K562 (cell line): ENCODE data around the gene FBRS. TPM values are rescaled to one million over a fixed set of nuclear protein-coding genes. Genes with fewer than 3 reads are reported as not detected.

Source experiments
- CBX2 ChIP-seq: fragments of 200-600 bp; sonication (generic); IDR thresholded peaks from one replicate; pipeline ENCODE4 v1.6.1; 2012; ENCODE audit warnings: mild to moderate bottlenecking, low read length, inconsistent platforms; ENCODE audit not compliant: insufficient read depth, poor library complexity, severe bottlenecking
- HIVEP1 ChIP-seq: fragments of 250-450 bp; sonication (Bioruptor Pico); IDR thresholded peaks from 2 replicates; pipeline ENCODE4 v1.4.0; 2020; ENCODE audit warnings: mild to moderate bottlenecking
- KLF10 ChIP-seq: fragments of 250-450 bp; sonication (Bioruptor Pico); IDR thresholded peaks from 2 replicates; pipeline ENCODE4 v1.6.1; 2021; ENCODE audit warnings: matching md5 sums
- OTX1 ChIP-seq: fragments of 450-650 bp; formaldehyde crosslinking; IDR thresholded peaks from 2 replicates; pipeline ENCODE4 v1.4.0; 2022; ENCODE audit warnings: mild to moderate bottlenecking
- POLR2A ChIP-seq: fragments of 450-650 bp; conservative IDR thresholded peaks from 2 replicates; pipeline ENCODE4 v1.6.1; 2016
- POLR3G ChIP-seq: IDR thresholded peaks from 2 replicates; pipeline ENCODE4 v1.6.1; 2011; ENCODE audit not compliant: insufficient read length, insufficient replicate concordance; ENCODE audit errors: extremely low read depth
- RNF2 ChIP-seq: sonication (generic); IDR thresholded peaks from 2 replicates; pipeline ENCODE4 v1.6.1; 2016
- SMAD1 ChIP-seq: fragments of 150-350 bp; IDR thresholded peaks from 2 replicates; pipeline ENCODE4 v1.6.1; 2014; ENCODE audit warnings: low read length, low read depth; ENCODE audit not compliant: partially characterized antibody
- ZNF407 ChIP-seq: fragments of 450-650 bp; IDR thresholded peaks from 2 replicates; pipeline ENCODE4 v1.6.1; 2016; ENCODE audit warnings: low read depth
- ZNF707 ChIP-seq: fragments of 250-450 bp; sonication (Bioruptor Pico); conservative IDR thresholded peaks from 2 replicates; pipeline ENCODE4 v1.8.0; 2022; ENCODE audit warnings: inconsistent platforms, mild to moderate bottlenecking, moderate library complexity
- polyA plus RNA-seq, 8 experiments: library from polyadenylated mRNA; depleted of rRNA in 4 of 8; stranded (reverse) in 5 of 8; unstranded in 3 of 8; fragments of >200 nt; fragmentation: Nextera tagmentation in 2 of 8; fragmentation: Illumina TruSeq in 1 of 8; extraction: Ambion mirVana in 2 of 8; extraction: Trizol in 1 of 8; gene quantifications; 2 replicates each; pipeline versions ENCODE4 v1.2.1 to v1.2.3, GENCODE V29; 2011 to 2014; ENCODE audit warnings: inconsistent platforms in 1 of 8, missing spikeins in 1 of 8
- total RNA-seq, 7 experiments: library from RNA; depleted of rRNA in 6 of 7; stranded (reverse); fragments of >200 nt in 6 of 7; fragmentation: Illumina TruSeq in 2 of 7; extraction: Trizol in 2 of 7; gene quantifications; 2 replicates each; pipeline versions ENCODE4 v1.2.1 to v1.2.3, GENCODE V29; 2011 to 2021; ENCODE audit warnings: low replicate concordance in 1 of 7
- TF ChIP-seq, protein P1 (sequence below), 2 experiments: IDR thresholded peaks in 1 of 2; conservative IDR thresholded peaks in 1 of 2; 2 replicates each; pipeline ENCODE4 v1.6.1; 2016; ENCODE audit warnings: low read depth in 2 of 2, mild to moderate bottlenecking in 1 of 2, missing compliant biosample characterization in 1 of 2, missing genetic modification characterization in 1 of 2, moderate library complexity in 1 of 2
- TF ChIP-seq, protein P2 (sequence below): sonication (generic); formaldehyde crosslinking; IDR thresholded peaks from 2 replicates; pipeline ENCODE4 v1.8.0; 2022; ENCODE audit warnings: mild to moderate bottlenecking, missing genetic modification reagents

FBRS gene
- total and polyA plus RNA-seq, 9 of the 15 experiments (the other 6 are each of a cell fraction or from before 2014, with no cell fraction given), result 0.32 to 59.5 (median 13.1) TPM

DNA sequence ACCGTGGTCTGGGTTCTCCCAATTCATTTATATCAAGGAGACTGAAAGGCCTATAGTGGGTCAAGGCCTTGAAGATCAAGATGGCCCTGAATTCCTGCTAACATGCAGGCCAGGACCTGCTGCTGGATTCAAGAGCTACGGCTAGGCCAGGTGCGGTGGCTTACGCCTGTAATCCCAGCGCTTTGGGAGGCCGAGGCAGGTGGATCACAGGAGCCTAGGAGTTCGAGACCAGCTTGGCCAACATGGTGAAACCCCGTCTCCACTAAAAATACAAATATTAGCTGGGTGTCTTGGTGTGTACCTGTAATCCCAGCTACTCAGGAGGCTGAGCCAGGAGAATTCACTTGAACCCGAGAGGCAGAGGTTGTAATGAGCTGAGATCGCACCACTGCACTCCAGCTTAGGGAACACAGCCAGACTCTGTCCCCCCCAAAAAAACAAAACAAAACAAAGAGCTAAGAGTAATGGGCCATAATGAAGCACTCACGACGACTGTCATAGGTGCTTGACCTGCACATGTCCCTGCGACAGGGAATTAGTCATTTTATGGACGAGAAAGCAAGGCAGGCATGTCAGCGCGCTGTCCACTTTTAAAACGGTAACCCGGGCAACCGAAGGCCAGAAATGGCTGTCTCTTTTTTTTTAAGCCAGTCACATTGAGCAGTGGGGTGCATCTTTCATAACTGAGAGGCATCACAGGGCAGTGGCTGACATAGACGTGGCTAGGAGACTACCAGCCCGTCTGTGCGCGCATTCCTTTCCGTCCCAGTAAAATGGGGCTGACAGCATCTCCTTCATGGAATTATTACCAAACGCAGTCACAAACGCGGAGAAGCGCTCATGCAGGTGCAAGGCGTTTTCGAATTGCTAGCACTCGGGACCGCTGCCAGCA is 1.0 kb upstream of the FBRS start (continued):
- no peak for TF ChIP-seq ZNF407
- TF ChIP-seq, protein P1, sequence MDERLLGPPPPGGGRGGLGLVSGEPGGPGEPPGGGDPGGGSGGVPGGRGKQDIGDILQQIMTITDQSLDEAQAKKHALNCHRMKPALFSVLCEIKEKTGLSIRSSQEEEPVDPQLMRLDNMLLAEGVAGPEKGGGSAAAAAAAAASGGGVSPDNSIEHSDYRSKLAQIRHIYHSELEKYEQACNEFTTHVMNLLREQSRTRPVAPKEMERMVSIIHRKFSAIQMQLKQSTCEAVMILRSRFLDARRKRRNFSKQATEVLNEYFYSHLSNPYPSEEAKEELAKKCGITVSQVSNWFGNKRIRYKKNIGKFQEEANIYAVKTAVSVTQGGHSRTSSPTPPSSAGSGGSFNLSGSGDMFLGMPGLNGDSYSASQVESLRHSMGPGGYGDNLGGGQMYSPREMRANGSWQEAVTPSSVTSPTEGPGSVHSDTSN (CRISPR knock-in tag; IDR thresholded peaks at IDR 0.05; ENCODE audit: low read depth), result no peak
- TF ChIP-seq, protein P1 (tag; conservative IDR thresholded peaks at IDR 0.05; ENCODE audit: low read depth), result no peak
- TF ChIP-seq SMAD1, result no peak
- TF ChIP-seq OTX1 (CRISPR knock-in tag), result peak; percentile 49; the same call in 1 of the 2 replicates
- peak; percentile 36 for TF ChIP-seq POLR2A
- TF ChIP-seq RNF2, result no peak
- no peak for TF ChIP-seq KLF10
- TF ChIP-seq, protein P2, sequence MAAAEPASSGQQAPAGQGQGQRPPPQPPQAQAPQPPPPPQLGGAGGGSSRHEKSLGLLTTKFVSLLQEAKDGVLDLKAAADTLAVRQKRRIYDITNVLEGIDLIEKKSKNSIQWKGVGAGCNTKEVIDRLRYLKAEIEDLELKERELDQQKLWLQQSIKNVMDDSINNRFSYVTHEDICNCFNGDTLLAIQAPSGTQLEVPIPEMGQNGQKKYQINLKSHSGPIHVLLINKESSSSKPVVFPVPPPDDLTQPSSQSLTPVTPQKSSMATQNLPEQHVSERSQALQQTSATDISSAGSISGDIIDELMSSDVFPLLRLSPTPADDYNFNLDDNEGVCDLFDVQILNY, result no peak
- TF ChIP-seq ZNF707 (CRISPR knock-in tag), result no peak
- no peak for TF ChIP-seq POLR3G
- no peak for TF ChIP-seq CBX2
- 0 out of 2 replicates have a peak, but pooled peaks have one; percentile 23 for TF ChIP-seq HIVEP1
